ENCODE results near the gene SGSM1.

SGSM1 gene

DNA sequence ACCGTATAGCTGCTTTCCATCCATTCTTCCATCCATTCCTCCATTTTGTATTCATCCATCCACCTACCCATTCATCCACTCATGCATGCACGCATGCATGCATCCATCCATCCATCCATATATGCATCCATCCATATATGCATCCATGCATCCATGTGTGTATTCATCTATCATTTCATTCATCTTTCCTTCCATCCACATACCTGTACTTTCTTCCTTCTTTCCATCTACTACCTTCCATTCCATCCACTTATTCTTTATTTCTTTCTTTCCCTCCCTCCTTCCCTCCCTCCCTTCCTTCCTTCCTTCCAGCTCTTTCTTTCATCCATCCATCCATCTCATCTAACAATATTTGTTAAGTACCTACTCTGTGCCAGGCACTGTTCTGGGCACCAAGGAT lies 166.4 kb downstream of the SGSM1 start:
- no peak for TF ChIP-seq CTCF (IDR thresholded peaks at IDR 0.05; ENCODE audit: low read depth, low read length, poor library complexity, severe bottlenecking)
- no peak for TF ChIP-seq EZH2phosphoT487 (IDR thresholded peaks at IDR 0.05; ENCODE audit: borderline replicate concordance, low read length)
- Histone ChIP-seq H3K79me2 (ENCODE audit: control insufficient read depth, low read length) (no peaks in the 10 kb centered on the region), H3K36me3 (ENCODE audit: control insufficient read depth, low read length) (no peaks in the 10 kb centered on the region), H3K4me2 (ENCODE audit: low read length) (no peak overlapping the region), H3K9me2 (replicated peaks; ENCODE audit: control insufficient read depth, low read length) (no peaks in the 10 kb centered on the region), H3K4me3 (ENCODE audit: low read length) (no peak overlapping the region), H3K4me1 (ENCODE audit: control insufficient read depth, low read length) (no peaks in the 10 kb centered on the region), H3K9me3 (ENCODE audit: control insufficient read depth, insufficient read depth, low read length) (no peaks in the 10 kb centered on the region), H3K27me3 (ENCODE audit: control insufficient read depth, low read length) (no peaks in the 10 kb centered on the region), H3K27ac (ENCODE audit: low read depth, low read length) (no peak overlapping the region), H3F3A (ENCODE audit: control insufficient read depth, insufficient read depth) (no peaks in the 10 kb centered on the region), H4K20me1 (ENCODE audit: control insufficient read depth, insufficient read depth, low read depth, low read length) (no peaks in the 10 kb centered on the region)

GRCh38 chr22:24973872-24974271 lies 167.9 kb downstream of the SGSM1 start:
- H3K4me3 ChIP-seq (ENCODE audit: low read length): no peak overlapping the region
- H3K79me2 ChIP-seq (ENCODE audit: control insufficient read depth, low read length): no peaks in the 10 kb centered on the region
- TF ChIP-seq EZH2phosphoT487 (IDR thresholded peaks at IDR 0.05; ENCODE audit: borderline replicate concordance, low read length): no peak
- TF ChIP-seq CTCF (IDR thresholded peaks at IDR 0.05; ENCODE audit: low read depth, low read length, poor library complexity, severe bottlenecking): no peak

DNA sequence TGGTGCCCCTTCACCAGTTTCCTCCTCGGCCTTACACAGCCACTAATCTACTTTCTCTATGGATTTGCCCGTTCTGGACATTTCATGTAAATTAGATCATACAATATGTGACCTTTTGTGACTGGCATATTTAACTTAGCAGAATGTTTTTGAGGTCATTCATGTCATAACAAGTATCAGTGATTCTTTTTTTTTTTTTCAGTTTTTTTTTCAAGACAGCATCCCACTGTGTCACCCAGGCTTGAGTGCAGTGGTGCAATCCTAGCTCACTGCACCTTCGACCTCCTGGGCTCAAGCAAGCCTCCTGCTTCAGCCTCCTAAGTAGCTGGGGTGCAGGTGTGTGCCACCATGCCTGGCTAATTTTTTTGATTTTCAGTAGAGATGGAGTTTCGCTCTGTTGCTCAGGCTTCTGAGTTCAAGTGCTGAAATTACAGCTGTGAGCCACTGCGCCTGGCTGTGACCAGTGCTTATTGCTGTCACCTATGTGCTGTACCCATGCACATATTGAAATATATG lies 169.2 kb downstream of the SGSM1 start:
- H3K27ac ChIP-seq (ENCODE audit: low read depth, low read length): no peak overlapping the region
- no peaks in the 10 kb centered on the region for H3K36me3 ChIP-seq (ENCODE audit: control insufficient read depth, low read length)
- H3K4me1 ChIP-seq (ENCODE audit: control insufficient read depth, low read length): no peaks in the 10 kb centered on the region
- H3K4me3 ChIP-seq (ENCODE audit: low read length): no peak overlapping the region
- no peaks in the 10 kb centered on the region for H3K9me2 ChIP-seq (replicated peaks; ENCODE audit: control insufficient read depth, low read length)
- no peaks in the 10 kb centered on the region for H4K20me1 ChIP-seq (ENCODE audit: control insufficient read depth, insufficient read depth, low read depth, low read length)
- H3F3A ChIP-seq (ENCODE audit: control insufficient read depth, insufficient read depth): no peaks in the 10 kb centered on the region
- no peak overlapping the region for H3K4me2 ChIP-seq (ENCODE audit: low read length)
- H3K27me3 ChIP-seq (ENCODE audit: control insufficient read depth, low read length): no peaks in the 10 kb centered on the region
- TF ChIP-seq EZH2phosphoT487 (IDR thresholded peaks at IDR 0.05; ENCODE audit: borderline replicate concordance, low read length) (no peak), CTCF (IDR thresholded peaks at IDR 0.05; ENCODE audit: low read depth, low read length, poor library complexity, severe bottlenecking) (no peak)
- no peaks in the 10 kb centered on the region for H3K9me3 ChIP-seq (ENCODE audit: control insufficient read depth, insufficient read depth, low read length)
- H3K79me2 ChIP-seq (ENCODE audit: control insufficient read depth, low read length): no peaks in the 10 kb centered on the region

More at GRCh38 chr22:24973872-24974271, 167.9 kb downstream of the SGSM1 start:
- Histone ChIP-seq H3K9me3 (ENCODE audit: control insufficient read depth, insufficient read depth, low read length) (no peaks in the 10 kb centered on the region), H3K4me1 (ENCODE audit: control insufficient read depth, low read length) (no peaks in the 10 kb centered on the region), H3K4me2 (ENCODE audit: low read length) (no peak overlapping the region), H3F3A (ENCODE audit: control insufficient read depth, insufficient read depth) (no peaks in the 10 kb centered on the region), H3K9me2 (replicated peaks; ENCODE audit: control insufficient read depth, low read length) (no peaks in the 10 kb centered on the region), H3K27me3 (ENCODE audit: control insufficient read depth, low read length) (no peaks in the 10 kb centered on the region), H3K27ac (ENCODE audit: low read depth, low read length) (no peak overlapping the region), H4K20me1 (ENCODE audit: control insufficient read depth, insufficient read depth, low read depth, low read length) (no peaks in the 10 kb centered on the region), H3K36me3 (ENCODE audit: control insufficient read depth, low read length) (no peaks in the 10 kb centered on the region)

Measured in DOHH2 (cell line).